Measurements from ENCODE around the gene CLIC3.

GRCh38 chr9:137035937-137036336, 39.6 kb upstream of the CLIC3 start:
- TF ChIP-seq POLR2A (IDR thresholded peaks at IDR 0.05) (no peak), CTCF (IDR thresholded peaks at IDR 0.05) (no peak)
